H1 (cell line): ENCODE measurements around the gene TTC31. TPM values are rescaled to one million over a fixed set of nuclear protein-coding genes. Genes with fewer than 3 reads are reported as not detected.

Experiments
- CHD2 ChIP-seq: IDR thresholded peaks from 2 replicates; pipeline ENCODE4 v1.6.1; 2012; ENCODE audit warnings: low read length, improper control_type of control experiment
- EGR1 ChIP-seq: IDR thresholded peaks from 2 replicates; pipeline ENCODE4 v1.6.1; 2011; ENCODE audit warnings: low read depth, low read length, borderline replicate concordance
- GABPA ChIP-seq: IDR thresholded peaks from 2 replicates; pipeline ENCODE4 v1.6.1; 2011; ENCODE audit warnings: mild to moderate bottlenecking, low read length, moderate library complexity, borderline replicate concordance; ENCODE audit not compliant: insufficient read depth
- HDAC2 ChIP-seq, 2 experiments: fragments of 300-600 bp in 1 of 2; sonication (generic) in 1 of 2; IDR thresholded peaks; 2 replicates each; pipeline ENCODE4 v1.6.1; 2011 to 2012; ENCODE audit warnings: low read depth in 2 of 2, low read length in 2 of 2, mild to moderate bottlenecking in 2 of 2, moderate library complexity in 2 of 2, borderline replicate concordance in 1 of 2, inconsistent platforms in 1 of 2
- KDM1A ChIP-seq: fragments of 200-600, 300-600 bp; sonication (generic); IDR thresholded peaks from 2 replicates; pipeline ENCODE4 v1.7.1; 2016; ENCODE audit warnings: mild to moderate bottlenecking, low read length, borderline replicate concordance
- KDM4A ChIP-seq: IDR thresholded peaks from one replicate; pipeline ENCODE4 v1.7.1; 2012; ENCODE audit warnings: low read depth, mild to moderate bottlenecking, moderate library complexity, low read length, inconsistent platforms; ENCODE audit not compliant: severe bottlenecking
- MAFK ChIP-seq: IDR thresholded peaks from 2 replicates; pipeline ENCODE4 v1.6.1; 2012; ENCODE audit warnings: low read depth, mild to moderate bottlenecking, improper control_type of control experiment, low read length
- RAD21 ChIP-seq, 2 experiments: IDR thresholded peaks in 1 of 2; conservative IDR thresholded peaks in 1 of 2; 2 replicates each; pipeline ENCODE4 v1.6.1; 2011; ENCODE audit warnings: low read depth in 2 of 2, low read length in 2 of 2, improper control_type of control experiment in 1 of 2, inconsistent platforms in 1 of 2, mild to moderate bottlenecking in 1 of 2, moderate library complexity in 1 of 2
- RBBP5 ChIP-seq: IDR thresholded peaks from 2 replicates; pipeline ENCODE4 v1.7.1; 2012; ENCODE audit warnings: low read depth, mild to moderate bottlenecking, inconsistent platforms, low read length, moderate library complexity, borderline replicate concordance
- SAP30 ChIP-seq: fragments of 300-600 bp; sonication (generic); IDR thresholded peaks from 2 replicates; pipeline ENCODE4 v1.7.1; 2012; ENCODE audit warnings: low read length, moderate library complexity, mild to moderate bottlenecking, inconsistent platforms; ENCODE audit not compliant: insufficient read depth, insufficient replicate concordance
- SIN3A ChIP-seq, 2 experiments: IDR thresholded peaks in 1 of 2; conservative IDR thresholded peaks in 1 of 2; 2 replicates each; pipeline ENCODE4 v1.6.1; 2011 to 2012; ENCODE audit warnings: low read length in 2 of 2, improper control_type of control experiment in 1 of 2, low read depth in 1 of 2, mild to moderate bottlenecking in 1 of 2
- SIX5 ChIP-seq: IDR thresholded peaks from 2 replicates; pipeline ENCODE4 v1.6.1; 2011; ENCODE audit warnings: mild to moderate bottlenecking, low read depth, low read length
- SP1 ChIP-seq: IDR thresholded peaks from 2 replicates; pipeline ENCODE4 v1.6.1; 2011; ENCODE audit warnings: low read depth, low read length
- SP4 ChIP-seq: IDR thresholded peaks from 2 replicates; pipeline ENCODE4 v1.6.1; 2012; ENCODE audit warnings: low read length, inconsistent platforms
- SRF ChIP-seq: IDR thresholded peaks from 2 replicates; pipeline ENCODE4 v1.6.1; 2011; ENCODE audit warnings: mild to moderate bottlenecking, low read depth, low read length, moderate library complexity
- SUZ12 ChIP-seq: fragments of 200-600 bp; sonication (generic); IDR thresholded peaks from 2 replicates; pipeline ENCODE4 v1.6.1; 2012; ENCODE audit warnings: mild to moderate bottlenecking, inconsistent platforms, low read length, moderate library complexity, mixed read lengths
- TBP ChIP-seq: IDR thresholded peaks from 2 replicates; pipeline ENCODE4 v1.6.1; 2011; ENCODE audit warnings: low read depth, low read length, improper control_type of control experiment
- YY1 ChIP-seq: IDR thresholded peaks from 2 replicates; pipeline ENCODE4 v1.6.1; 2011; ENCODE audit warnings: low read depth, mild to moderate bottlenecking, low read length
- polyA plus RNA-seq, 7 experiments: library from polyadenylated mRNA; depleted of rRNA in 3 of 7; stranded (reverse) in 5 of 7; unstranded in 2 of 7; fragments of >200 nt in 5 of 7; fragments of 200-250 nt in 2 of 7; gene quantifications; 1 replicate in 5 of 7; 2 replicates in 1 of 7; 4 replicates in 1 of 7; pipeline versions ENCODE4 v1.2.1 to v1.2.3, GENCODE V29; 2011 to 2013; ENCODE audit warnings: missing spikeins in 2 of 7, mixed read lengths in 2 of 7
- total RNA-seq: library from RNA; stranded (reverse); fragmentation: NEBNext Ultra II Directional; extraction: Animal tissue kit (Norgen Biotek cat#: 25700); gene quantifications from 2 replicates; pipeline ENCODE4 v1.2.1, GENCODE V29; 2021
- TF ChIP-seq, protein P1 (sequence below), 3 experiments: IDR thresholded peaks; 1 replicate in 2 of 3; 2 replicates in 1 of 3; pipeline versions ENCODE4 v1.5.1 to v1.6.1; 2011; ENCODE audit warnings: low read length in 3 of 3, mild to moderate bottlenecking in 3 of 3, inconsistent platforms in 2 of 3, low read depth in 1 of 3, moderate library complexity in 1 of 3; ENCODE audit not compliant: insufficient read depth in 1 of 3; ENCODE audit errors: control extremely low read depth in 1 of 3

Gene TTC31
- total and polyA plus RNA-seq, 2 of the 8 experiments (the other 6 are each of a cell fraction or from before 2014, with no cell fraction given) = 28.8 to 29.9 TPM

DNA sequence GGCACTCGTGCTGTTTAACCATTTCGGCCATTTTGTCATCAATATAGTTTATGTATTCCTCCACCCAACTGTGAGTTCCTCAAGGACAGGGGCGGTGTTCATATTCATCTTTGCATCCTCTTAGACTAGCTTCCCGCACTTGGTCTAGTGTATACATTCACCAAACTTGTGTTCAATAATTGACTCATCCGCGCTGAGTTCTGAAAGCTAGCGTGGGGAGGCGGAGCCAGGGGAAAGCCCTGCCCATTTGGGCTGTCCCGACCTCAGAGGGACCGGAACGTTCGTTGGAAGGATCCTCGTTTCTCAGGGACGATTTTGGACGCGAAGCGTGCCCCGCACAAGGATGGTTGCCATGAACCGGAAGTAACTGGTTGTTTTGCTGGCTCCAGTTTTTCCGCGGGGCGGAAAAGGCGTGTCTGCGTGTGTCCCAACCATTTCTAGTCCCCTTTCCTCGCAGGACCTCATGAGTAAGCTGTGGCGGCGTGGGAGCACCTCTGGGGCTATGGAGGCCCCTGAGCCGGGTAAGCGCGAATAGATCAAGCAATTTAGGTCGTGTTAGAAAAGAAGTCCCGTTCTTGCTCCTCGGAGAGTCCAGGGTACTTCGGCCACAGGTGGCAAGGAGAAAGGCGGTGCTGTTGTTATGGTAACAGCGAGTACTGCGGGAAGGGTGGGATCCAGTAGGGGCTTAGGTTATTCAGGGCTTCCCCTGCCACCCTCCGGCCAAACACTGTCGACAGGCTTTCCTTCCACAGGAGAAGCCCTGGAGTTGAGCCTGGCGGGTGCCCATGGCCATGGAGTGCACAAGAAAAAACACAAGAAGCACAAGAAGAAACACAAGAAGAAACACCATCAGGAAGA is 28.0 kb upstream of the TTC31 start, which contains the start of gene INO80B (continued):
- TF ChIP-seq, protein P1, sequence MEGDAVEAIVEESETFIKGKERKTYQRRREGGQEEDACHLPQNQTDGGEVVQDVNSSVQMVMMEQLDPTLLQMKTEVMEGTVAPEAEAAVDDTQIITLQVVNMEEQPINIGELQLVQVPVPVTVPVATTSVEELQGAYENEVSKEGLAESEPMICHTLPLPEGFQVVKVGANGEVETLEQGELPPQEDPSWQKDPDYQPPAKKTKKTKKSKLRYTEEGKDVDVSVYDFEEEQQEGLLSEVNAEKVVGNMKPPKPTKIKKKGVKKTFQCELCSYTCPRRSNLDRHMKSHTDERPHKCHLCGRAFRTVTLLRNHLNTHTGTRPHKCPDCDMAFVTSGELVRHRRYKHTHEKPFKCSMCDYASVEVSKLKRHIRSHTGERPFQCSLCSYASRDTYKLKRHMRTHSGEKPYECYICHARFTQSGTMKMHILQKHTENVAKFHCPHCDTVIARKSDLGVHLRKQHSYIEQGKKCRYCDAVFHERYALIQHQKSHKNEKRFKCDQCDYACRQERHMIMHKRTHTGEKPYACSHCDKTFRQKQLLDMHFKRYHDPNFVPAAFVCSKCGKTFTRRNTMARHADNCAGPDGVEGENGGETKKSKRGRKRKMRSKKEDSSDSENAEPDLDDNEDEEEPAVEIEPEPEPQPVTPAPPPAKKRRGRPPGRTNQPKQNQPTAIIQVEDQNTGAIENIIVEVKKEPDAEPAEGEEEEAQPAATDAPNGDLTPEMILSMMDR (IDR thresholded peaks at IDR 0.05; ENCODE audit: control extremely low read depth in 1 of 3, insufficient read depth in 1 of 3, low read depth in 1 of 3, low read length in 3 of 3) = no peak; a peak in 1 of 4 replicates
- TF ChIP-seq YY1 = peak; percentile 99
- peak; percentile 21; the same call in 1 of the 2 replicates for TF ChIP-seq MAFK
- TF ChIP-seq SIN3A (conservative IDR thresholded peaks at IDR 0.05 in 1 of 2, IDR thresholded peaks at IDR 0.05 in 1 of 2; ENCODE audit: low read depth in 1 of 2, low read length in 2 of 2) = peak; percentile 95 to 100; a peak in 3 of 4 replicates
- peak; percentile 31; the same call in 1 of the 2 replicates for TF ChIP-seq RBBP5
- TF ChIP-seq SP1 = peak; percentile 92
- TF ChIP-seq TBP = peak; percentile 80
- peak; percentile 38 for TF ChIP-seq KDM4A
- 0 out of 2 replicates have a peak, but pooled peaks have one; percentile 24 for TF ChIP-seq EGR1
- TF ChIP-seq KDM1A = no peak
- TF ChIP-seq SUZ12 = no peak
- TF ChIP-seq SAP30 = peak; percentile 100
- peak; percentile 88 for TF ChIP-seq CHD2
- TF ChIP-seq SRF = peak; percentile 51; the same call in 1 of the 2 replicates
- peak; percentile 91 to 99; a peak in 2 of 4 replicates for TF ChIP-seq HDAC2 (IDR thresholded peaks at IDR 0.05; ENCODE audit: borderline replicate concordance in 1 of 2, low read depth in 2 of 2, low read length in 2 of 2)
- peak; percentile 93 for TF ChIP-seq SIX5
- peak; percentile 97 for TF ChIP-seq SP4
- peak; percentile 12 to 21; a peak in 1 of 4 replicates for TF ChIP-seq RAD21 (IDR thresholded peaks at IDR 0.05 in 1 of 2, conservative IDR thresholded peaks at IDR 0.05 in 1 of 2; ENCODE audit: low read depth in 2 of 2, low read length in 2 of 2)
- TF ChIP-seq GABPA = peak; percentile 99
